Neuronal stem cell (in vitro differentiated cells): ENCODE data around the gene FN3KRP.
A peak's percentile ranks its signal among the peaks of the same experiment; 100 is the strongest.

Source experiments
- DNase-seq: peaks from one replicate; pipeline ENCODE4 v3.0.0-alpha.2; 2013; ENCODE audit warnings: low spot score
- H2AFZ ChIP-seq: one replicate; pipeline ENCODE4 v1.6.1; 2013; ENCODE audit warnings: mild to moderate bottlenecking, low read length, inconsistent platforms
- H2AK5ac ChIP-seq: 2 replicates; pipeline ENCODE4 v1.6.1; 2013; ENCODE audit warnings: low read depth, mild to moderate bottlenecking, inconsistent platforms, low read length, moderate library complexity, mixed read lengths
- H2BK120ac ChIP-seq: 2 replicates; pipeline ENCODE4 v1.6.1; 2013; ENCODE audit warnings: low read depth, mild to moderate bottlenecking, inconsistent platforms, low read length, moderate library complexity, mixed read lengths
- H2BK12ac ChIP-seq: one replicate; pipeline ENCODE4 v1.6.1; 2013; ENCODE audit warnings: low read length, inconsistent platforms
- H2BK15ac ChIP-seq: 2 replicates; pipeline ENCODE4 v1.6.1; 2013; ENCODE audit warnings: mild to moderate bottlenecking, low read length, inconsistent platforms, mixed read lengths
- H2BK5ac ChIP-seq: one replicate; pipeline ENCODE4 v1.6.1; 2013; ENCODE audit warnings: inconsistent platforms, mild to moderate bottlenecking, low read length, moderate library complexity
- H3K14ac ChIP-seq: one replicate; pipeline ENCODE4 v1.6.1; 2013; ENCODE audit warnings: low read length, inconsistent platforms
- H3K18ac ChIP-seq: 2 replicates; pipeline ENCODE4 v1.6.1; 2013; ENCODE audit warnings: low read length, inconsistent platforms
- H3K23ac ChIP-seq: 2 replicates; pipeline ENCODE4 v1.6.1; 2013; ENCODE audit warnings: low read depth, mild to moderate bottlenecking, mixed read lengths, low read length, inconsistent platforms; ENCODE audit not compliant: poor library complexity
- H3K27ac ChIP-seq: replicated peaks from 3 replicates; pipeline ENCODE4 v1.5.1; 2013; ENCODE audit warnings: low read length, inconsistent platforms
- H3K27me3 ChIP-seq, 3 experiments: 2 replicates each; pipeline ENCODE4 v1.6.1; 2013; ENCODE audit warnings: low read length in 3 of 3, mild to moderate bottlenecking in 2 of 3, inconsistent platforms in 1 of 3, low read depth in 1 of 3, mixed read lengths in 1 of 3, moderate library complexity in 1 of 3; ENCODE audit not compliant: control insufficient read depth in 3 of 3, insufficient read depth in 3 of 3
- H3K36me3 ChIP-seq, 2 donors: replicated peaks in 1 of 2; 2 replicates each; pipeline ENCODE4 v1.6.1; 2013; ENCODE audit warnings: low read length in 2 of 2; ENCODE audit not compliant: control insufficient read depth in 2 of 2, insufficient read depth in 2 of 2
- H3K4ac ChIP-seq: 2 replicates; pipeline ENCODE4 v1.6.1; 2013; ENCODE audit warnings: inconsistent platforms, mild to moderate bottlenecking, low read length, moderate library complexity
- H3K4me1 ChIP-seq, 2 donors: 1 replicate in 1 of 2; 2 replicates in 1 of 2; pipeline ENCODE4 v1.6.1; 2013; ENCODE audit warnings: low read length in 2 of 2, low read depth in 1 of 2; ENCODE audit not compliant: control insufficient read depth in 2 of 2, insufficient read depth in 1 of 2
- H3K4me2 ChIP-seq: one replicate; pipeline ENCODE4 v1.6.1; 2013; ENCODE audit warnings: mild to moderate bottlenecking, low read length, inconsistent platforms; ENCODE audit not compliant: insufficient read depth, poor library complexity, severe bottlenecking
- H3K4me3 ChIP-seq, 2 donors: 2 replicates each; pipeline ENCODE4 v1.5.1; 2013; ENCODE audit warnings: low read length in 2 of 2, mild to moderate bottlenecking in 2 of 2, inconsistent platforms in 1 of 2, moderate library complexity in 1 of 2
- H3K79me1 ChIP-seq: one replicate; pipeline ENCODE4 v1.6.1; 2013; ENCODE audit warnings: low read depth, mild to moderate bottlenecking, inconsistent platforms, low read length, moderate library complexity
- H3K9ac ChIP-seq: one replicate; pipeline ENCODE4 v1.6.1; 2013; ENCODE audit warnings: mild to moderate bottlenecking, low read depth, low read length, inconsistent platforms; ENCODE audit not compliant: poor library complexity
- H3K9me3 ChIP-seq, 2 donors: replicated peaks in 1 of 2; 2 replicates each; pipeline versions ENCODE3 to v1.6.1; 2013; ENCODE audit warnings: low read length in 2 of 2, mild to moderate bottlenecking in 2 of 2, inconsistent platforms in 1 of 2, low read depth in 1 of 2, mixed read lengths in 1 of 2, moderate library complexity in 1 of 2; ENCODE audit not compliant: control insufficient read depth in 2 of 2, insufficient read depth in 1 of 2
- H4K8ac ChIP-seq: one replicate; pipeline ENCODE4 v1.6.1; 2013; ENCODE audit warnings: low read depth, mild to moderate bottlenecking, inconsistent platforms, low read length, moderate library complexity
- H4K91ac ChIP-seq: one replicate; pipeline ENCODE4 v1.6.1; 2013; ENCODE audit warnings: low read length, low read depth, mild to moderate bottlenecking, inconsistent platforms; ENCODE audit not compliant: poor library complexity
- WGBS, 2 donors: extraction: QIAGEN DNeasy Blood & Tissue Kit; methylation state at CpG; one replicate each; pipeline ENCODE4 v1.1.7; 2013; ENCODE audit warnings: missing lambda C conversion rate in 2 of 2, mixed read lengths in 1 of 2; ENCODE audit not compliant: insufficient read length in 2 of 2, insufficient replicate concordance in 1 of 2; ENCODE audit errors: extremely low coverage in 2 of 2; 5-methylcytosine and 5-hydroxymethylcytosine counted together

FN3KRP gene

GRCh38 chr17:82734987-82735866, 18.7 kb downstream of the FN3KRP start, which contains the start of gene FN3K:
TSS of gene FN3K (plus strand) at chr17:82735615. CDS start at chr17:82735637, 22 bp downstream.
- DNase-seq: peak; percentile 69
- no CpG with 5 or more reads among the region's 101 CpGs for WGBS, 2 donors
- peak within 1 kb of the TSS; percentile 98 for H3K18ac ChIP-seq

GRCh38 chr17:82736511-82737185, 20.1 kb downstream of the FN3KRP start:
- H3K9ac ChIP-seq: no peak overlapping the region
- H3K14ac ChIP-seq: no peak overlapping the region
- peak overlapping the region; percentile 10 for H3K23ac ChIP-seq
- H3K27me3 ChIP-seq: no peaks in the 10 kb centered on the region
- DNase-seq: no peak
- H2BK120ac ChIP-seq: no peak overlapping the region
- peaks cover 0 to 2% of the 10 kb centered on the region in 2 donors for H3K4me1 ChIP-seq
- H2AFZ ChIP-seq: no peak overlapping the region
- H3K4ac ChIP-seq: no peak overlapping the region
- H2AK5ac ChIP-seq: peak overlapping the region; percentile 81
- H4K91ac ChIP-seq: no peak overlapping the region
- H4K8ac ChIP-seq: peak overlapping the region; percentile 43
- H3K27ac ChIP-seq: no peak overlapping the region
- no peak overlapping the region for H2BK15ac ChIP-seq
- no peak overlapping the region for H2BK12ac ChIP-seq
- peaks cover 24 to 58% of the 10 kb centered on the region in 2 donors for H3K36me3 ChIP-seq
- H3K79me1 ChIP-seq: peaks cover 5% of the 10 kb centered on the region
- peaks cover 20 to 31% of the 10 kb centered on the region in 2 donors for H3K9me3 ChIP-seq
- H2BK5ac ChIP-seq: no peak overlapping the region
- peak overlapping the region; percentile 11 for H3K18ac ChIP-seq
- no peak overlapping the region for H3K4me2 ChIP-seq
- no CpG with 5 or more reads among the region's 18 CpGs for WGBS, 2 donors
- no peak overlapping the region for H3K4me3 ChIP-seq

More at GRCh38 chr17:82734987-82735866, 18.7 kb downstream of the FN3KRP start, which contains the start of gene FN3K:
- peaks cover 12 to 17% of the 10 kb centered on the region in 2 donors for H3K9me3 ChIP-seq
- H3K4ac ChIP-seq: peak within 1 kb of the TSS; percentile 95
- peak within 1 kb of the TSS; percentile 65 for H2BK15ac ChIP-seq
- peak within 1 kb of the TSS; percentile 87 for H2BK120ac ChIP-seq
- H3K4me3 ChIP-seq: peak within 1 kb of the TSS; percentile 59 to 94
- H3K36me3 ChIP-seq: peaks cover 16 to 58% of the 10 kb centered on the region in 2 donors
- H3K4me2 ChIP-seq: peak within 1 kb of the TSS; percentile 63
- H4K8ac ChIP-seq: peak within 1 kb of the TSS; percentile 82
- peak within 1 kb of the TSS; percentile 95 for H3K23ac ChIP-seq
- peak within 1 kb of the TSS; percentile 84 for H2BK12ac ChIP-seq
- H3K79me1 ChIP-seq: peaks cover 5% of the 10 kb centered on the region
- H3K27me3 ChIP-seq: no peaks in the 10 kb centered on the region
- H2AK5ac ChIP-seq: peak within 1 kb of the TSS; percentile 90
- peak within 1 kb of the TSS; percentile 72 for H4K91ac ChIP-seq
- peak within 1 kb of the TSS; percentile 87 for H2AFZ ChIP-seq
- peak within 1 kb of the TSS; percentile 27 for H3K27ac ChIP-seq
- peak within 1 kb of the TSS; percentile 95 for H3K9ac ChIP-seq
- peak within 1 kb of the TSS; percentile 53 for H2BK5ac ChIP-seq
- H3K4me1 ChIP-seq: peaks cover 0 to 2% of the 10 kb centered on the region in 2 donors
- no peak within 1 kb of the TSS for H3K14ac ChIP-seq

GRCh38 chr17:82737967-82738877, 21.7 kb downstream of the FN3KRP start:
- no peak overlapping the region for H3K4ac ChIP-seq
- peaks cover 29 to 57% of the 10 kb centered on the region in 2 donors for H3K36me3 ChIP-seq
- no peak overlapping the region for H3K27ac ChIP-seq
- no peak overlapping the region for H4K91ac ChIP-seq
- H2AFZ ChIP-seq: no peak overlapping the region
- no peak overlapping the region for H3K18ac ChIP-seq
- no CpG with 5 or more reads among the region's 26 CpGs for WGBS, 2 donors
- no peaks in the 10 kb centered on the region for H3K27me3 ChIP-seq
- no peak overlapping the region for H4K8ac ChIP-seq
- peak overlapping the region; percentile 37 for H2AK5ac ChIP-seq
- H3K9me3 ChIP-seq: peaks cover 23 to 31% of the 10 kb centered on the region in 2 donors
- H2BK12ac ChIP-seq: no peak overlapping the region
- peaks cover 0 to 2% of the 10 kb centered on the region in 2 donors for H3K4me1 ChIP-seq
- H3K14ac ChIP-seq: no peak overlapping the region
- H3K4me2 ChIP-seq: no peak overlapping the region
- H3K4me3 ChIP-seq: no peak overlapping the region
- H3K23ac ChIP-seq: peak overlapping the region; percentile 43
- H3K9ac ChIP-seq: no peak overlapping the region
- no peak for DNase-seq
- H2BK120ac ChIP-seq: no peak overlapping the region
- H3K79me1 ChIP-seq: peaks cover 5% of the 10 kb centered on the region
- peak overlapping the region; percentile 82 for H2BK5ac ChIP-seq
- no peak overlapping the region for H2BK15ac ChIP-seq
